GM12865 (cell line): ENCODE measurements around the gene LPIN3.

Experiments
- DNase-seq: peaks from one replicate; pipeline ENCODE4 v3.0.0; 2010; ENCODE audit warnings: low read depth
- H3K4me3 ChIP-seq: 2 replicates; pipeline ENCODE4 v1.5.1; 2011; ENCODE audit warnings: mild to moderate bottlenecking, low read depth, low read length, control low read depth
- CTCF ChIP-seq: IDR thresholded peaks from 2 replicates; pipeline ENCODE4 v1.5.1; 2011; ENCODE audit warnings: low read length, control low read depth, low read depth, inconsistent platforms; ENCODE audit not compliant: insufficient read depth; ENCODE audit errors: missing control alignments

Gene LPIN3

DNA sequence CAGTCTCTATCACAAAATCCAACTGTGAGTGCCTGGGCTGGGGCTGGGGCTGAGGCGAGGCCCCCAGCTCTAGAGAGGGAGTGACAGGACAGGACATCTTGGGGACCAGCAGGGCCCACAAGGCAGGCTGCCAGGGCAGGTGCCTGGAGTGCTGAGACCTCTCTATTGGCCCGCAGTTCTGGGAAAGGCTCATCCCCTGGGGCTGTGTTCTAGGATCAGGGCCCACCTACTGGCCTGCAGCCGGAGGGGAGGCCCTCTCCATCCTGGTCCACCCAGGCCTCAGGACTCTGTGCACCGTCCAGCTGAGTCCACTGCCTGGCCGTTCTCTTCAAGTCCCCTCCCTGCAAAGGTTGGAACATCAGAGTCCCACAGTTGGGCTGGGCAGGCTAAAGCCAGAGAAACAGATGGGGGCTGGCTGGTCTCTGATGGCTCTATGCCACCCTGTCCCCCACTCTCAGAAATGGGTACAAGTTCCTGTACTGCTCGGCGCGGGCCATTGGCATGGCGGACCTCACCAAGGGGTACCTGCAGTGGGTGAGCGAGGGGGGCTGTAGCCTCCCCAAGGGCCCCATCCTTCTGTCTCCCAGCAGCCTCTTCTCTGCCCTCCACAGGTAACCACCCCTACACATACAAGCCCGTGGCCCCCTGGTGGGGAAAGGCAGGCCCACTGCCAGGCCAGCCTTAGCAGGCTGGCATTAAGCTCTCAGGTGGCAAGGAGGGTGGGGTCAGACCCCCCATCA, 17.0 kb downstream of the LPIN3 start:
- no peak for DNase-seq
- H3K4me3 ChIP-seq: no peak overlapping the region
- TF ChIP-seq CTCF: peak; percentile 13

DNA sequence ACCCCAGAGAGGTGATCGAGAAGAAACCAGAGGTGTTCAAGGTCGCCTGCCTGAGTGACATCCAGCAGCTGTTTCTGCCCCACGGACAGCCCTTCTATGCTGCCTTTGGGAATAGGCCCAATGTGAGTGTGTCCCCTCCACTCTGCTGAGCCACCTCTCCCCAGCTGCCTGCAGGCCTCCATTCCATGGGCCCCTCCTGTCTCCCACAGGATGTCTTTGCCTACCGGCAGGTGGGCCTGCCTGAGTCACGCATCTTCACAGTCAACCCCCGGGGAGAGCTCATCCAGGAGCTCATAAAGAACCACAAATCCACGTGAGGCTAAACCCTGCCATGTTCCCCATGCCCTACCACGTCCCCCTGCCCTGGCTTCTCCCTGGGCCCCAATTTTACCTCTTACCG, 17.6 kb downstream of the LPIN3 start:
- TF ChIP-seq CTCF: no peak
- DNase-seq: no peak
- no peak overlapping the region for H3K4me3 ChIP-seq

- DNase-seq: no peak
- no peak overlapping the region for H3K4me3 ChIP-seq
- TF ChIP-seq CTCF: no peak
Observed at GRCh38 chr20:41358717-41359116, 18.1 kb downstream of the LPIN3 start.

- no peak for TF ChIP-seq CTCF
- no peak overlapping the region for H3K4me3 ChIP-seq
- no peak for DNase-seq
Observed at GRCh38 chr20:41359541-41360011, 19.0 kb downstream of the LPIN3 start.

DNA sequence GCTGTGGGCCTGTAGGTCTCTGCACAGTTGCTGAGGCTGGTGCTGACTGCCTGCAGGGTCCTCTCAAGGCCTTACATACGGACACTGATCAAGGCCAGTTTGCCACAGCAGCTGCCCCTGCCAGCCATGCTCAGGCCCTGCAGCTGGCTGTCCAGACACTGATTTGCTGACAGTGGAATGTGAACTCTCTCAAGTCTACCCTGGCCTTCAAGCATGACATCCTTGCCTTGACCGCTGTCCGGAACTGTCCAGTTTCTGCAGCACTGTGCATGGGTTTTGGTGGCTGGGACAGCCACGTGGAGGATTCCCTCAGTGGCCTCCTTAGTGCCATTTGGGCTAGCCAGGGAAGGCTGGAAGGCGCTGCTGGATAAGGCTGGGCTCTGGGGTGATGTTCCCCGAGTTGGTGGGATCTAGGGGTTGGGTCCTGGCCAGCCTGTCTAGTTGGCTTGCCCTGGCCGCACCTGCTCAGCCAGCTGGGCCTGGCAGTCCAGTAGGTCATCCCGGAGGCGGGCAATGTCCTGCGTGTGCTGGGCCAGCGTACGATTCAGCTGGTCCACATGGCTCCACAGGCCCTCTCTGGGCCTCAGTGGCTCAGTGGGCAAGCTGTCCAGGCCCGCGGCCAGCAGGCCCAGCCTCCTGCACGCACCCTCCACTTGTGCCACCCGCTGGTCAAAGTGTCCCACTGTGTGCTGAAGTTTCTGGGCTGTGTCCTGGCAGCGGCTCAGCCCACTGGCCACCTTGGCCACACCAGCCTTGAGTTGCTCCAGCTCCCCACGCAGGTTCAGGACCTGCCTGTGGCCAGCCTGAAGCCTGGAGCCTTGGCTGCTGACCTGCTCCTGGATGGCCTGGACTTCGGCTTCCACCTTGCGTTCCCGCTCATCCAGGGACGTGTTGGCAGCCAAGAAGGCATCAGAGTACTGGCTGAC, 20.5 kb downstream of the LPIN3 start:
- H3K4me3 ChIP-seq: no peak overlapping the region
- TF ChIP-seq CTCF: no peak
- no peak for DNase-seq

DNA sequence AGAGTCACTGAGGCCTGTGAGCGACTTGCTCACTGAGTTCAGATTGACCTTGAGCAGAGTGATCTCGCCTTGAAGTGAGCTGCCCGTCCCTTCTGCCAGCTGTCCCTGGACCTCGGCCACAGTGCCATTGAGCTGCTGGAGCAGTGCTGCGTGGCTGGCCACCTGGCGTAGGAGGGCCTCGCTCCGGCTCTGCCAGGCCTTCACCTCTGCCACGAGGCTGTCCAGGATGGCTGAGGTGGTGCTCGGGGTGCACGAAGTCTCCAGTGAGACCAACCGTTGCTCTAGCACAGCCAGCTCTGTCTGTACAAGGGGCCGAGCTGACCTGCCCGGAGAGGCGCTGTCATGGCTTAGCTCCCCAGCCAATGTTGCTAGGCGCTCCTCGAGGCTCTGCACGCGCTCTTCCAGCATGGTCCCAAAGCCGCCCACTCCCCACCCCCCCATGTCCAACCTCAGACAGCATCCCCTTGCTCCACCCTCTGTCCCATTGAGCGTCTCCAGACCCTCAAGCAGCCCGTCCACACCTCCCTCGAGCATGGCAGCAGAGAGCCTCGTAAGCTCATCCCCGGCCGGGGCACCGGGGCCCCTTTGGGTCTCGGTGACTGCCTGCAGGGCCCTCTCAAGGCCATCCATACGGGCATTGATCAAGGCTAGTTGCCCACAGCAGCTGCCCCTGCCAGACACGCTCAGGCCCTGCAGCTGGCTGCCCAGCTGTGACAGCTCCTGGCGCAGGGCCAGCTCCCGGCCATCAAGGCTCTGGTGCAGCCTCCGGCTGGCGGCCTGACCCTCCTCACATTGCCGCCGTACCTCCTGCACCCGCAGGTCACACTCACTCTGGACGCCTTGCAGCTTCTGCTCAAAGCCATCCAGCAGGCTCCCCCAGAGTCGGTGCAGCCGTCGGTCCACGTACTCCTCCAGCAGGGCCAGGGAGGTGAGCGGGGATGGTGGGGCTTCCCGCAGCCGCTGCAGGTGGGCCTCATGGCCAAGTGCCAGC, 21.4 kb downstream of the LPIN3 start:
- no peak for DNase-seq
- TF ChIP-seq CTCF: no peak
- no peak overlapping the region for H3K4me3 ChIP-seq
